H9 (cell line): ENCODE data around the gene EFNA5. TPM values are rescaled to one million over a fixed set of nuclear protein-coding genes. Genes with fewer than 3 reads are reported as not detected.

Experiments
- DNase-seq: peaks from one replicate; pipeline ENCODE4 v3.0.0-alpha.2; 2017
- H2AFZ ChIP-seq: one replicate; pipeline ENCODE4 v1.6.1; 2013; ENCODE audit warnings: mild to moderate bottlenecking, low read length, control low read depth, moderate library complexity
- H2AK5ac ChIP-seq: 2 replicates; pipeline ENCODE4 v1.6.1; 2013; ENCODE audit warnings: low read length, control low read depth, mixed read lengths; ENCODE audit not compliant: insufficient read length
- H2BK120ac ChIP-seq: one replicate; pipeline ENCODE4 v1.6.1; 2013; ENCODE audit warnings: low read depth, mild to moderate bottlenecking, low read length, control low read depth, inconsistent platforms; ENCODE audit not compliant: poor library complexity, severe bottlenecking
- H2BK12ac ChIP-seq: 2 replicates; pipeline ENCODE4 v1.6.1; 2013; ENCODE audit warnings: low read length, control low read depth, mixed read lengths, low read depth; ENCODE audit not compliant: insufficient read length
- H2BK15ac ChIP-seq: 2 replicates; pipeline ENCODE4 v1.6.1; 2013; ENCODE audit warnings: low read depth, low read length, control low read depth
- H2BK20ac ChIP-seq: one replicate; pipeline ENCODE4 v1.6.1; 2013; ENCODE audit warnings: low read depth, mild to moderate bottlenecking, low read length, control low read depth, inconsistent platforms; ENCODE audit not compliant: poor library complexity, severe bottlenecking
- H2BK5ac ChIP-seq: 2 replicates; pipeline ENCODE4 v1.6.1; 2013; ENCODE audit warnings: low read length, control low read depth, mixed read lengths; ENCODE audit not compliant: insufficient read length
- H3K14ac ChIP-seq: 2 replicates; pipeline ENCODE4 v1.6.1; 2013; ENCODE audit warnings: low read length, control low read depth; ENCODE audit not compliant: insufficient read depth
- H3K18ac ChIP-seq: 2 replicates; pipeline ENCODE4 v1.6.1; 2013; ENCODE audit warnings: low read depth, mild to moderate bottlenecking, mixed read lengths, low read length, control low read depth; ENCODE audit not compliant: insufficient read length
- H3K23ac ChIP-seq: 2 replicates; pipeline ENCODE4 v1.6.1; 2013; ENCODE audit warnings: low read length, control low read depth, mixed read lengths, low read depth; ENCODE audit not compliant: insufficient read length
- H3K23me2 ChIP-seq: 2 replicates; pipeline ENCODE4 v1.6.1; 2013; ENCODE audit warnings: low read depth, mild to moderate bottlenecking, mixed read lengths, low read length, control low read depth; ENCODE audit not compliant: insufficient read length, poor library complexity, severe bottlenecking
- H3K27ac ChIP-seq: 2 replicates; pipeline ENCODE4 v1.5.1; 2013; ENCODE audit warnings: low read length, control low read depth, mixed read lengths, low read depth; ENCODE audit not compliant: insufficient read length
- H3K27me3 ChIP-seq: 2 replicates; pipeline ENCODE4 v1.6.1; 2013; ENCODE audit warnings: low read length, control low read depth, inconsistent platforms; ENCODE audit not compliant: insufficient read depth
- H3K4ac ChIP-seq: 2 replicates; pipeline ENCODE4 v1.6.1; 2013; ENCODE audit warnings: low read depth, mild to moderate bottlenecking, control low read depth, inconsistent platforms, low read length, moderate library complexity
- H3K4me1 ChIP-seq: 2 replicates; pipeline ENCODE4 v1.6.1; 2013; ENCODE audit warnings: low read length, control low read depth, inconsistent platforms; ENCODE audit not compliant: insufficient read depth
- H3K4me2 ChIP-seq: 2 replicates; pipeline ENCODE4 v1.6.1; 2013; ENCODE audit warnings: low read length, control low read depth, mixed read lengths; ENCODE audit not compliant: insufficient read length, insufficient read depth
- H3K56ac ChIP-seq: 2 replicates; pipeline ENCODE4 v1.6.1; 2013; ENCODE audit warnings: low read depth, mild to moderate bottlenecking, mixed read lengths, low read length, control low read depth; ENCODE audit not compliant: insufficient read length
- H3K79me1 ChIP-seq: 2 replicates; pipeline ENCODE4 v1.6.1; 2013; ENCODE audit warnings: low read depth, mild to moderate bottlenecking, moderate library complexity, low read length, control low read depth, inconsistent platforms; ENCODE audit not compliant: insufficient read depth, poor library complexity, severe bottlenecking
- H3K79me2 ChIP-seq: 2 replicates; pipeline ENCODE4 v1.6.1; 2013; ENCODE audit warnings: low read length, control low read depth, inconsistent platforms; ENCODE audit not compliant: insufficient read depth
- H3K9ac ChIP-seq: 2 replicates; pipeline ENCODE4 v1.6.1; 2013; ENCODE audit warnings: low read length, control low read depth, mixed read lengths; ENCODE audit not compliant: insufficient read length; ENCODE audit errors: extremely low read depth
- H3K9me3 ChIP-seq: one replicate; pipeline ENCODE4 v1.6.1; 2013; ENCODE audit warnings: low read depth, low read length, inconsistent platforms; ENCODE audit not compliant: control insufficient read depth
- H3T11ph ChIP-seq: one replicate; pipeline ENCODE4 v1.6.1; 2013; ENCODE audit warnings: mild to moderate bottlenecking, low read length, control low read depth, inconsistent platforms
- H4K20me1 ChIP-seq: one replicate; pipeline ENCODE4 v1.6.1; 2013; ENCODE audit not compliant: control insufficient read depth, insufficient read length, insufficient read depth
- H4K5ac ChIP-seq: 2 replicates; pipeline ENCODE4 v1.6.1; 2013; ENCODE audit warnings: low read depth, mild to moderate bottlenecking, mixed read lengths, low read length, control low read depth; ENCODE audit not compliant: insufficient read length
- H4K8ac ChIP-seq: replicated peaks from 2 replicates; pipeline ENCODE4 v1.6.1; 2013; ENCODE audit warnings: low read length, control low read depth, mixed read lengths, low read depth; ENCODE audit not compliant: insufficient read length
- H4K91ac ChIP-seq: 2 replicates; pipeline ENCODE4 v1.6.1; 2013; ENCODE audit warnings: low read depth, mild to moderate bottlenecking, moderate library complexity, mixed read lengths, low read length, control low read depth; ENCODE audit not compliant: insufficient read length
- H3K27ac Mint-ChIP-seq, 3 experiments: 2 replicates in 2 of 3; 3 replicates in 1 of 3; pipeline ENCODE4 v1.8.0; 2020 to 2021; ENCODE audit warnings: mixed read lengths in 3 of 3, mild to moderate bottlenecking in 1 of 3, moderate library complexity in 1 of 3
- H3K27me3 Mint-ChIP-seq: 2 replicates; pipeline ENCODE4 v1.8.0; 2021; ENCODE audit warnings: low read depth, mild to moderate bottlenecking, moderate library complexity, mixed read lengths
- H3K36me3 Mint-ChIP-seq, 3 experiments: 2 replicates in 2 of 3; 3 replicates in 1 of 3; pipeline ENCODE4 v1.8.0; 2020 to 2021; ENCODE audit warnings: low read depth in 3 of 3, mixed read lengths in 3 of 3; ENCODE audit not compliant: insufficient read depth in 1 of 3
- H3K4me1 Mint-ChIP-seq, 2 experiments: 2 replicates each; pipeline ENCODE4 v1.8.0; 2020; ENCODE audit warnings: mixed read lengths in 2 of 2
- H3K4me3 Mint-ChIP-seq, 2 experiments: 2 replicates in 1 of 2; 3 replicates in 1 of 2; pipeline ENCODE4 v1.8.0; 2020 to 2021; ENCODE audit warnings: mild to moderate bottlenecking in 2 of 2, mixed read lengths in 2 of 2, moderate library complexity in 1 of 2
- H3K9me3 Mint-ChIP-seq, 2 experiments: 2 replicates in 1 of 2; 3 replicates in 1 of 2; pipeline ENCODE4 v1.8.0; 2020; ENCODE audit warnings: mild to moderate bottlenecking in 2 of 2, mixed read lengths in 2 of 2, moderate library complexity in 1 of 2
- WGBS: extraction: QIAGEN DNeasy Blood & Tissue Kit; methylation state at CpG from one replicate; pipeline ENCODE4 v1.1.7; 2013; ENCODE audit warnings: missing lambda C conversion rate, low lambda C conversion rate, mixed read lengths; ENCODE audit not compliant: insufficient read length; ENCODE audit errors: extremely low coverage; 5-methylcytosine and 5-hydroxymethylcytosine counted together
- total RNA-seq: library from RNA; stranded (reverse); gene quantifications from 2 replicates; pipeline ENCODE4 v1.2.1, GENCODE V29; 2021
- TF ChIP-seq, protein P1 (sequence below): fragments of 200-600 bp; sonication (generic); conservative IDR thresholded peaks from 3 replicates; pipeline ENCODE4 v1.8.0; 2021; ENCODE audit warnings: antibody characterized with exemption, mild to moderate bottlenecking

EFNA5 gene
- total RNA-seq, 1 experiment from 2014 or later: 20.4 TPM

- no peak overlapping the region for H3K27ac ChIP-seq
- H3K4ac ChIP-seq: no peak overlapping the region
- H2AFZ ChIP-seq: no peak overlapping the region
- H3K23ac ChIP-seq: no peak overlapping the region
- H3K4me2 ChIP-seq: no peak overlapping the region
- no peak overlapping the region for H3T11ph ChIP-seq
- no peaks in the 10 kb centered on the region for H3K79me2 ChIP-seq
- no peak overlapping the region for H3K56ac ChIP-seq
- TF ChIP-seq, protein P1, sequence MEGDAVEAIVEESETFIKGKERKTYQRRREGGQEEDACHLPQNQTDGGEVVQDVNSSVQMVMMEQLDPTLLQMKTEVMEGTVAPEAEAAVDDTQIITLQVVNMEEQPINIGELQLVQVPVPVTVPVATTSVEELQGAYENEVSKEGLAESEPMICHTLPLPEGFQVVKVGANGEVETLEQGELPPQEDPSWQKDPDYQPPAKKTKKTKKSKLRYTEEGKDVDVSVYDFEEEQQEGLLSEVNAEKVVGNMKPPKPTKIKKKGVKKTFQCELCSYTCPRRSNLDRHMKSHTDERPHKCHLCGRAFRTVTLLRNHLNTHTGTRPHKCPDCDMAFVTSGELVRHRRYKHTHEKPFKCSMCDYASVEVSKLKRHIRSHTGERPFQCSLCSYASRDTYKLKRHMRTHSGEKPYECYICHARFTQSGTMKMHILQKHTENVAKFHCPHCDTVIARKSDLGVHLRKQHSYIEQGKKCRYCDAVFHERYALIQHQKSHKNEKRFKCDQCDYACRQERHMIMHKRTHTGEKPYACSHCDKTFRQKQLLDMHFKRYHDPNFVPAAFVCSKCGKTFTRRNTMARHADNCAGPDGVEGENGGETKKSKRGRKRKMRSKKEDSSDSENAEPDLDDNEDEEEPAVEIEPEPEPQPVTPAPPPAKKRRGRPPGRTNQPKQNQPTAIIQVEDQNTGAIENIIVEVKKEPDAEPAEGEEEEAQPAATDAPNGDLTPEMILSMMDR: no peak
- H4K91ac ChIP-seq: no peak overlapping the region
- Mint-ChIP-seq H3K4me1 (peaks cover 71 to 77% of the 10 kb centered on the region in 2 experiments), H3K36me3 (no peaks in the 10 kb centered on the region), H3K27ac (no peak overlapping the region), H3K4me3 (no peak overlapping the region), H3K9me3 (no peaks in the 10 kb centered on the region), H3K27me3 (no peaks in the 10 kb centered on the region)
- no peak overlapping the region for H2BK12ac ChIP-seq
- H3K9me3 ChIP-seq: no peaks in the 10 kb centered on the region
- no peaks in the 10 kb centered on the region for H3K79me1 ChIP-seq
- peaks cover 16% of the 10 kb centered on the region for H3K4me1 ChIP-seq
- no peak for DNase-seq
- H3K9ac ChIP-seq: no peak overlapping the region
- no peak overlapping the region for H3K18ac ChIP-seq
- H2BK20ac ChIP-seq: no peak overlapping the region
- no peak overlapping the region for H2AK5ac ChIP-seq
- H2BK15ac ChIP-seq: no peak overlapping the region
- H4K8ac ChIP-seq: no peak overlapping the region
- no peaks in the 10 kb centered on the region for H3K27me3 ChIP-seq
- H4K20me1 ChIP-seq: no peaks in the 10 kb centered on the region
- H3K14ac ChIP-seq: no peak overlapping the region
- no peak overlapping the region for H2BK120ac ChIP-seq
- H4K5ac ChIP-seq: no peak overlapping the region
- no peak overlapping the region for H2BK5ac ChIP-seq
- WGBS: no CpG with 5 or more reads among the region's 1 CpG
- no peaks in the 10 kb centered on the region for H3K23me2 ChIP-seq
These were observed 169.9 kb downstream of the EFNA5 start for GRCh38 chr5:107500840-107501239.
